Measurements from ENCODE around the gene OR52I2. TPM values are rescaled to one million over a fixed set of nuclear protein-coding genes. Genes with fewer than 3 reads are reported as not detected.

Gene OR52I2
- total and polyA plus RNA-seq, 2 experiments from 2014 or later, result 0.06 TPM; not detected in 1

DNA sequence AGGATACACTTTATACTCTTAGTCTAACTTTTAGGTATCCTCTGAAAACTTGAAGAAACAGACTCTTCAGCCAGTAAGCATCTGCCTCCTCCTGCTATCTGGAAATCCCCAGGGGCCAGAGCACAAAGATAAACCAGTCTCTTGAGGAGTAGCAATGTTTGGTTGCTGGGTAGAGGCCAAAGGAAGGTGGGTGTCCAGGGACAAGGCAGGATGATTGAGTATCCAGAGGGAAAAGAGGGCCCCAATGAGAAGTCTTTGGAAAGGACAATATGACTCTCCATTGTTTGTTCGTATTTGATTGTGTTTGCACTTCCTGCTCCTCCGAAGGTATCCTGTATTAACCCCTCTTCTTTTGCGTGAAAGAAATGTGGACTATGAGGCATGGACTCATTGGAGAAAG is 7.5 kb downstream of the OR52I2 start:
- Histone ChIP-seq H3K36me3 (no peaks in the 10 kb centered on the region), H3K9me3 (ENCODE audit: low read depth) (no peaks in the 10 kb centered on the region), H3K27ac (no peak overlapping the region), H3K4me3 (no peak overlapping the region), H3K27me3 (no peaks in the 10 kb centered on the region), H3K4me1 (ENCODE audit: low read depth) (no peaks in the 10 kb centered on the region)
- no peak for DNase-seq (ENCODE audit: low read depth in 1 of 2, low spot score in 1 of 2)
- TF ChIP-seq, protein P1, sequence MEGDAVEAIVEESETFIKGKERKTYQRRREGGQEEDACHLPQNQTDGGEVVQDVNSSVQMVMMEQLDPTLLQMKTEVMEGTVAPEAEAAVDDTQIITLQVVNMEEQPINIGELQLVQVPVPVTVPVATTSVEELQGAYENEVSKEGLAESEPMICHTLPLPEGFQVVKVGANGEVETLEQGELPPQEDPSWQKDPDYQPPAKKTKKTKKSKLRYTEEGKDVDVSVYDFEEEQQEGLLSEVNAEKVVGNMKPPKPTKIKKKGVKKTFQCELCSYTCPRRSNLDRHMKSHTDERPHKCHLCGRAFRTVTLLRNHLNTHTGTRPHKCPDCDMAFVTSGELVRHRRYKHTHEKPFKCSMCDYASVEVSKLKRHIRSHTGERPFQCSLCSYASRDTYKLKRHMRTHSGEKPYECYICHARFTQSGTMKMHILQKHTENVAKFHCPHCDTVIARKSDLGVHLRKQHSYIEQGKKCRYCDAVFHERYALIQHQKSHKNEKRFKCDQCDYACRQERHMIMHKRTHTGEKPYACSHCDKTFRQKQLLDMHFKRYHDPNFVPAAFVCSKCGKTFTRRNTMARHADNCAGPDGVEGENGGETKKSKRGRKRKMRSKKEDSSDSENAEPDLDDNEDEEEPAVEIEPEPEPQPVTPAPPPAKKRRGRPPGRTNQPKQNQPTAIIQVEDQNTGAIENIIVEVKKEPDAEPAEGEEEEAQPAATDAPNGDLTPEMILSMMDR (IDR thresholded peaks at IDR 0.05; ENCODE audit: low read depth, low read length), result no peak

GRCh38 chr11:4593739-4594138 is 12.2 kb downstream of the OR52I2 start, which contains the start of gene OR52I1:
Gene OR52I1 (plus strand): TSS chr11:4594039. CDS start chr11:4594039, 0 bp downstream.
- no peaks in the 10 kb centered on the region for H3K4me1 ChIP-seq (ENCODE audit: low read depth)
- H3K27me3 ChIP-seq, result no peaks in the 10 kb centered on the region
- TF ChIP-seq, protein P1 (IDR thresholded peaks at IDR 0.05; ENCODE audit: low read depth, low read length), result no peak
- H3K27ac ChIP-seq, result no peak within 1 kb of the TSS
- H3K4me3 ChIP-seq, result no peak within 1 kb of the TSS
- no peaks in the 10 kb centered on the region for H3K9me3 ChIP-seq (ENCODE audit: low read depth)
- no peak for DNase-seq (ENCODE audit: low read depth in 1 of 2, low spot score in 1 of 2)
- no peaks in the 10 kb centered on the region for H3K36me3 ChIP-seq

GRCh38 chr11:4605057-4605456 is 23.5 kb downstream of the OR52I2 start:
- Histone ChIP-seq H3K4me1 (ENCODE audit: low read depth) (no peaks in the 10 kb centered on the region), H3K4me3 (no peak overlapping the region), H3K27me3 (no peaks in the 10 kb centered on the region), H3K27ac (no peak overlapping the region), H3K9me3 (ENCODE audit: low read depth) (no peaks in the 10 kb centered on the region), H3K36me3 (peaks cover 9% of the 10 kb centered on the region)
- TF ChIP-seq, protein P1 (IDR thresholded peaks at IDR 0.05; ENCODE audit: low read depth, low read length), result no peak
- no peak for DNase-seq (ENCODE audit: low read depth in 1 of 2, low spot score in 1 of 2)

DNA sequence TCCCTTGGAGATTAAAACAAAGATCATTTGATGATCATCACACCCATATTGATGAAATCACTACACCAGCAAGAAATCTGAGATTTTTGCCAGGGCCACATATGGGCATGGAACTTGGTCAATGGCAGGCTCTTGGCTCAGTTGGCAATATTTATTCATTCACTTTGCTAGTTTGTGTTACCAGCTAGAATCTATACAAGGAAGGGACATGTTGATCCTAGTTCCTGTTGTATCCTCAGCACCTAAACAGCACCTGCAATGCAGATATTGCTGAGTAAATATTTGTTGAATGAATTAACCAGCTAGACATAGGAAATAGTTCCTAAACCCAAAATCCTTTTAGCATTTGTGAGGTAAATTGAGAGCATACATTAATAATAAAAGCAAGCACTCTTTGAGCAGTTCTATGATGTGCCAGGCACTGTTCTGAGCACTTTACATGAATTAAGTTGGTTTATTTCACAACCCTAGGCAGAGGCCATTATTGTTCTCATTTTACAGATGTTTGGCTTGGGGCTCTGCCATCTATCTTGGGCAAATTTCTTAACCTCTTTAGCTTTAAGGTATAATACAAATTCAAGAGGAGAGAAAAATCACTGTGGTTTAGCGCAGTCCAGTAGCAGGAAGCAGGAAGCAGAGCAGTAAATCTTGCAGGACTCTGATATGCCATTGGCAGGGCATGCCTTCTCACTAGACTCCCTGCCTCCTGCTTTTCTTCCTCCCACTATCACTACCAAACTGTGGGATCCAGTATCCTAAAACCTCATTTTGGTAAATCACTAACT is 24.9 kb downstream of the OR52I2 start:
- Histone ChIP-seq H3K4me3 (no peak overlapping the region), H3K27me3 (no peaks in the 10 kb centered on the region), H3K9me3 (ENCODE audit: low read depth) (no peaks in the 10 kb centered on the region), H3K4me1 (ENCODE audit: low read depth) (no peaks in the 10 kb centered on the region), H3K27ac (no peak overlapping the region), H3K36me3 (peaks cover 9% of the 10 kb centered on the region)
- TF ChIP-seq, protein P1 (IDR thresholded peaks at IDR 0.05; ENCODE audit: low read depth, low read length), result no peak
- DNase-seq (ENCODE audit: low read depth in 1 of 2, low spot score in 1 of 2), result peak in 1 of 2 donors; percentile 54

DNA sequence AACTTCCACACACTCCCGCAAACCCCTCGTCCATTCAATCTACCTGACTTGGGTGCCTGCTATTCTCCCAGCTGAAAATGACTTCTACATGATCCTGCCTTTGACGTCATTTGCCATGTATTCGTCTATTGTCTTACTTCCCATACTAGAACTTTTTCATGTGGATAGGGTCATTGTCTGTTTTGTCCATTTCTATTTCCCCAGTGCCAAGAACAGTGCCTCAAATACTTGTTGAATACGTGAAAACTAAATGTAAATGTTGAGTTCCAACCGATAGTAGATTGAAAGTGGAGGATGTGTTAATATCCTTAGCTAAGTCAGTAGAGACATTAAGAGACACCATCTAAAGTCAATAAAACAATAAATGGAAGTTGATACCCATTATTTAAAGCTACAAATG is 25.6 kb downstream of the OR52I2 start:
- Histone ChIP-seq H3K4me3 (peak overlapping the region; percentile 55), H3K4me1 (ENCODE audit: low read depth) (no peaks in the 10 kb centered on the region), H3K9me3 (ENCODE audit: low read depth) (no peaks in the 10 kb centered on the region), H3K27ac (peak overlapping the region; percentile 90), H3K36me3 (peaks cover 9% of the 10 kb centered on the region), H3K27me3 (peaks cover 3% of the 10 kb centered on the region)
- peak in 1 of 2 donors; percentile 10 for DNase-seq (ENCODE audit: low read depth in 1 of 2, low spot score in 1 of 2)
- TF ChIP-seq, protein P1 (IDR thresholded peaks at IDR 0.05; ENCODE audit: low read depth, low read length), result no peak
